NOMO-1 treated with DMSO at 0.1 percent for 48 hours (cell line): ENCODE data around the gene CTSE.
A peak's percentile ranks its signal among the peaks of the same experiment; 100 is the strongest.

Experiments
- DNase-seq: peaks from one replicate; lab custom pipeline; 2025; ENCODE audit not compliant: unreplicated experiment; lab: John Stamatoyannopoulos, UW

CTSE gene

DNA sequence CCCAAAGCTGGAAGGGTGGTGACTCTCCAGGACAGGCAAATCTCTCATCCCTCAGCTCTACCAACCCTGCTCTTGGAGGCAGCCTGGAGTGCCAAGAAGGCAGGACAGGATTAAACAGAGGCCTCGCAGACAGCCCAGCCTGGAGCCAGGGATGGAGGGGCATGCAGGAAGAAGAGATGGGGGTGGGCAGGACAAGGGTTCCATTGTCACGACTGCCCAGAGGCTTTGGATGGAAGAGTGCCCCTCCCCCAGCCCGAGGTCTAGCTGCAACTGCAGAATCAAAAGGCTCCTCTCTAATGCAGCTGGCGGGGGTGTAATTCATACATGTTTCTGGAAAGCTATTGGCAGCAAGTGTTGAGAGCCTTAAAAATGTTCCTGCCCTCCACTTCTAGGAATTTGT lies 29.3 kb downstream of the CTSE start:
- DNase-seq, result no peak

DNA sequence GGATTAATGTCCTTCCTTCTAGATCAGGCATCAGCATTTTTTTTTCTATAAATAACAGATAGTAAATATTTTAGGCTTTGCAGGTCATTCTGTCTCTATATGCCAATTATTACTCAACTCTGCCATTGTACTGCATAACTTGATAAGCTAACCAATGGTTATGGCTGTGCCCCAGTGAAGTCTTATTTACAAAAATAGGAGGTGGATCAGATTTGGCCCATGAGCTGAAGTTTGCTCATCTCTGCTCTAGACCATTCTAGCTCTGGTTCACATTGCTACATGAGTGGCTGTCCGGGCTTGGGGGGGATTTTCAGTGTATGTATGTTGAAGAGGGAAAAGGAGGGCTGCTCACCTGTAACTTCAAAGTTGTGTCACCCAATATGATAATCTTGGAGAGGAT lies 30.6 kb downstream of the CTSE start:
- DNase-seq, result no peak

DNA sequence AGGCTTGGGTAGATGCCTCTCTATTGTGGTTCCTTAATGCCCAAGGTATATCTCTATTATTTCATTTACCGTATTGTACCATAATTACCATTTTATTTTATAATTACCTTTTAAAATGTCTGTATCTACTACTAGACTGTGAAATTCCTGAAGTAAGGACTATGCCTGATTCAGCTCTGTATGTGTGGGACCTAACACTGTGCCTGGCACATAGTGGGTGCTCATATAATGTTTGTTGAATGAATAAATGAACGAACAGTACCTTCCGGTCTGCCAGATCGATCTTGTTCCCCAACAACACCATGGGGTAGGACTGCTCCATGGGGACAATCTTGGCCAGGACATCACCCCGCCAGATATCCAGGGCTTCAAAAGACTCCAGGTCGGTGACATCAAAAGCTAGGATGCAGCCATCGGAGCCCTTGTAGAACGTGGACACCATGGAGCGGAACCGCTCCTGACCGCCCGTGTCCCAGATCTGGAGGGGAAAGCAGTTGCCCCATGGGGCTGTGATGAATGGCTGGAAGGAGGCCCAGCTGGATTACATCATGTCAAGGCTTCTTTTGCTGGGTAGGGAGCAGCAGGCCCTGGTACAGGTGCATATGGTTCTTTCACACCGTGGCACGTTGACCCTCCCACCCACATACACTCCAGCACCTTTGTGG lies 31.3 kb downstream of the CTSE start:
- DNase-seq, result no peak

DNA sequence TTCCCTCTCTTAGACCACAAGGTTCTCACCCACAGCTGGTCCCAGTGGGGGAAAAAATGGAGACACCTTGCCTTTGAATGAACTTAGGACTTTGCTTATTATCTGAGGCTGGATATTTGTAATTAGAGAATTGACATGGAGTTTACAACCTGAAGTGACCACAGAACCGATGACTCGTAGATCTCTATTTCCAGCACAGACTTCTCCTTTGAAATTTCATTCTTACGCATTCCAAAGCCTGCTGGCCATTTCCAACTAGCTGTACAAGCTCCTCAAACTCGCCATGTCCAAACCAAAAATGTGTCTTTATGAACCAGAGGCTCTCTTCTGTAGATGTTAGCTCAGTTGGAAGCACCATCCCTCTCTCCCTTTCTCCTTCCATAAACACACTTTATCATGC lies 32.5 kb downstream of the CTSE start:
- DNase-seq, result no peak

DNA sequence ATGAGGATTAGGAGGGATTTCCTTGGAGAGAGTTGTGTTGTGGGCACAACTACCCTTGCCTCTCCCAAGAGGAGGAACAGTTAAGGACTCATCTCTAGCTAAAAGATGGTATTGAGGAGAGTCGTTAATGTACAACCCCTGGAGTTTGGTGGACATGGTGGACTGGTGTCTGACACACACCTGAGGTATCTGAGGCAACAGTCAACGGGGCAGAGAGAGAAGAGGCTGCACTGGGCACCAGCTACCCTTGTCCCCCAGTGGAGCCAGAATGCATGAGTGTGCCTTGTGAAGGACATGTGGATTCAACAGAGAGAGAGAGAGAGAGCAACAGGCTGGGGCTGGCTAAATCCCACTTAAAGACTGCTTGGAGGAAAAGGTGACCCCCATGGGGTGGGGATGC lies 33.5 kb downstream of the CTSE start:
- DNase-seq, result no peak

DNA sequence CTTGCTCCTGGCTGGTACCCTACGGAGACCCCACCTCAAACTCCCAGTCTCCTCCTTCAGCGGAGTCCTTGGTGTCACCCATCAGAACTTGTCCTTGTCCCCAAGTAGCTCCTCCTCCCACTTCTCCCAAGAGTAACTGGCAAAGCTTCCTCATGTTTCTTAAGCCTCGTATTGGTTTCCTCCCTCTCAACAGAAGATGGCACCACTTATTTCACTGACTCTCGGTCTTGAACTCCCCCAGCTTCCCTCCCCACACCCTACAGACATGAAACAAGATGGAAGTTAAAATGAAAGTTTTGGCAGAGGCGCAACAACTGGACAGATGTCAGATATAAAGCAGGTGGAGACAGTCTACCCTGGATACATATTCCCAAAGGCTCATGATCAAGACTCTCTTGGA lies 33.9 kb downstream of the CTSE start:
- DNase-seq, result no peak

DNA sequence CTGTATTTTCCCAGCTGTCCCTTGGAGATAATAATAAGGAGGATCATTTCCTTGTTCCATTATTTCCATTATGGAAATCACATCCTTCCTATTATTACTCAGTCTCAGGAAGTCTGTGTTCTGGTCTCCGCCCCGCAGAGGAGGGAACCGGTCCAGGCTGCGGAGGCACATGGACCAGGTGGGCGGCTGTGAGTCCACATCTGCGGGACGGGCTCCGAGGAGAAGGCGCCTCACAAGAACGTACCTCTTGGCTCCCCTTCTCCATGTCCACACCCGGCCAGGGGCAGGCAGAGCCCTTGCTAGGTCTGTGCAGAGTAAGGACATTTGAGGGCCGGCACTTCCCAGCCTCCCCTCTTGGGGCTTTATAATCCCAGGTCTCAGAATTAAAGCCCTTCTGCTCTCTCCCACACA lies 35.1 kb downstream of the CTSE start:
- DNase-seq, result no peak

DNA sequence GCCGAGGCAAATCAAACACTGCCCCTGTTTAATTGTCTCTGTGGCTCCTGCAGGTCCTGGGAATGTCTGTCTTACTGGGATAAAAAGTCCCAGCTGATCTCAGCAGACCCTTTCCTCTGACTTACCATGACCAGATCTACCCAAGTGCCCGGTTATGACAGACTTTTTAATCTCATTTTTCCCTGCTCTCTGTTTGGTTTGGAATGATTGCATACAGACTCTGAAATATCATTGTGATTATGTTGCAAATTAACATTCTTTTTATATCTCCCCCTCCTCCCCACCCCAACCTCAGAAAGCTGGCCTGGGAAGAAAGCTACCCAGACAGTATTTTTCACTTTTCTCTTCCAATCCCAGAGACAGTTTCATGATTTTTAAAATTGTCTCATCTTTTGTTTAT lies 36.8 kb downstream of the CTSE start:
- no peak for DNase-seq

DNA sequence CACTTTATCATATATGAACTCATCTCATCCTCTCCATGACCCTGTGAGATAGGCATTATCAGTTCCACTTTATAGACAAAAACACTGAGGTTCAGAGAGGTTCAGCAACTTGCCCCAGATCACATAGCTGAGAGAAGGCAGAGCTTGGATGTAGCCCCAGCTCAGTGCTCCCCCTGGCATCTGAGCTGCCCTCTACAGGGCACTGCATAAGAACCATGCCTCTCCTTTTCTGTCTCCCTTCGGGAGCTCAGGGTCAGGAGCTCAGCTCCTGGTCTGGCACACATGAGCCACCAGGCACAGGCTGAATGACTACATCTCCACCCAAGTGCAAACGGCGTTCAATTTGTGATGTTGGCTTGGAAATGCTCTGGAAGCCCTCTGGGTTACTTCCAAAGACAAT lies 37.4 kb downstream of the CTSE start:
- no peak for DNase-seq

DNA sequence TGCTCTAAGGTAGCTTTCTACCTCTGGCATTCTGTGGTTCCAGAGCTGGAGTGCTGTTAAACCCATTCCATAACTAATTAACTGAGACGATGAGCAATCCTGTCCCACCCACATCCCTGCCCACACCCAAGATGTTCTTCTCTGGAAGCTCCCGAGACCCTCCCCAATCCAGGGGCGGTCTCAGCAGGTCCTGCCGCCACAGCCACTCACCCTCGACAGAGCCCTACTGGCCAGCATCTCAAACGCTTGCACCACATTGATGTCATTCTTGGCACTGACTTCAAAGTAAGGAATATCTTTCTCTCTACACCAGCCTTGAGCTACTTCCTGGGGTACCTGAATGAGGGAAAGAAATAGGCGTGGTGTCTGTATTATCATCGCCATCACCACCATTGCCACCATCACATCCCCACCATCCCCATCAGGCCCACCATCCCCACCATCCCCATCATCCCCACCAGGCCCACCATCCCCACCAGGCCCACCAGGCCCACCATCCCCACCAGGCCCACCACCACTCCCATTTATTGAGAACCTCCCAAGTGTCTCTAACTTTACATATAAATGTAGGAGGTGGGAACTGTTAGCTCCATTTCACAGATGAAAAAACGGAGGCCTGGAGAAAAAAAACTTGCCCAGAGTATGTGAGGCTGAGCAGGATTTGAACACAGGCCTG lies 38.2 kb downstream of the CTSE start:
- DNase-seq, result no peak

DNA sequence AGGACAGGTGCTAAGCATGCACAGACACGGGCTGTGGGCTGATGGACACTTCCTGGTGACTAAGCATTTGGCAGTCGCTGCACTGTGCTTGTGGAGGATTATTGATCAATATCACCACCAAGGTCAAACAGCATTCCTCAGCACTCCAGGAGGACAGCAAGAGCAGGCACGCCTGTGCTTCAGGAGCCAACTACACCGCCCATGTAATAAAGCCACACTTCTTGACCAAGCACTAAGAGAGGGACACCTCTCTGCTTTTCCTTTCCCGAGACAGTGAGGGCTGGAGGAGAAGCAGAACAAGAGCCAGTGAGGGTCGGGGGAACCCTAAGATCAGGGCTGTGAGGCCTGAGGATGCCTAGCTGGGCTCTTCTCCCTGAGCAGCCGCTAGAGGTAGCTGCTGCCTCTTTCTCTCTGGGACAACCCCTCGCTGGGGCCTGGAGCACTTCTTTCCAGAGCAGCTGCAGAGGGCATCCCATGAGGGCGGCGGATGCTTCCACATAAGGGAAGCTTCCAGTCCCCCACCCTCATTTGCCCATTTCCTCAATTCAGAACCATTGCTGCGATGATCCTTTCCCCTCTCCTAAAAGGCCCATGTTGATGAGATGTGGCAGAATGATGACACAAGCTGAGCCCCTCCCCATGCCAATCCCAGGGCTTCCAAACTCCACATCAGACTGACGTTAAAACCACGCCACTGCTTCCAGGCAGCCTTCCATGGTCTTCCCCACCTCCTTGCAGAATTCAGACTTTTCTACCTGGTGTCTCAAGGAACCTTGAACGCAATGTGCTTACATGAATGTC lies 39.6 kb downstream of the CTSE start:
- DNase-seq, result peak; percentile 11

DNA sequence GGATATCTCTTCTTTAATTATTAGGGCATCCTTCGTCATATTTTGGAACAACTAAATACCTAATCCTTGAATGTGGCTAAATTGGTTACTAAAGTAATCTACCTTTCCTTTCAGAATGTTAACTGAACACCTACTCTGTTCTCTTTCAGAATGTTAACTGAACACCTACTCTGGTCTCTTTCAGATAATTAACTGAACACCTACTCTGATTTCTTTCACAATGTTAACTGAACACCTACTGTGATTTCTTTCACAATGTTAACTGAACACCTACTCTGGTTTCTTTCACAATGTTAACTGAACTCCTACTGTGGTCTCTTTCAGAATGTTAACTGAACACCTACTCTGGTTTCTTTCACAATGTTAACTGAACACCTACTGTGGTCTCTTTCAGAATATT lies 42.4 kb downstream of the CTSE start:
- no peak for DNase-seq

DNA sequence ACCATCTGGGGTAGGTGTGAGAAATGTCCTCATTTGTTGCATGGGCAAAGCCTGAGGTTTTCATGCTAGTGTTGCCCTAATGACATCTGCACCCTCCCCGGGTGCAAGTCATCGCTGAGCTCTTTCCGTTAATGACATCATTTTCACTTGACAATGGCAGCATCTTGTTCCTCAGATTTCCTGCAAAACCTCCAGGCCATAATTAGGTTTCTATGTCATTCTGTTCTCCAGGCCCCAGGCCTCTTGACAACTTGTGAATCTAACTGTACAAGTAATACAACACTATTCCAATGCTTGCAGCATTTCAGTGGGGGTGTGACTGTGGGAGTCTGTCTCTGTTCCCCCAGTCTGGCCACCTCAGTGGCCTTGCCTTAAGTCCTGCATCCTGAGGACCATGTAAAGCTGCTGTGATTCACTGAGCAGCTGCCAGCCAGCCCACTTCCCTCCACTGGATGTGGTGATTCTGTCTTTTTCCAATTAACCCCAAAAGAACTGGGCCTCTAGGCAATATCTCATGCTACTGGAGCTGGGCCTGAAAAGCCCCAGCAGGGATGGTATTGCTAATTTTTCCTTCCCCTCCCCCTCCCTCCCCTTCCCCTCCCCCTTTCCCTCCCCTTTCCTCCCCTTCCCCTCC lies 43.3 kb downstream of the CTSE start:
- DNase-seq, result no peak

DNA sequence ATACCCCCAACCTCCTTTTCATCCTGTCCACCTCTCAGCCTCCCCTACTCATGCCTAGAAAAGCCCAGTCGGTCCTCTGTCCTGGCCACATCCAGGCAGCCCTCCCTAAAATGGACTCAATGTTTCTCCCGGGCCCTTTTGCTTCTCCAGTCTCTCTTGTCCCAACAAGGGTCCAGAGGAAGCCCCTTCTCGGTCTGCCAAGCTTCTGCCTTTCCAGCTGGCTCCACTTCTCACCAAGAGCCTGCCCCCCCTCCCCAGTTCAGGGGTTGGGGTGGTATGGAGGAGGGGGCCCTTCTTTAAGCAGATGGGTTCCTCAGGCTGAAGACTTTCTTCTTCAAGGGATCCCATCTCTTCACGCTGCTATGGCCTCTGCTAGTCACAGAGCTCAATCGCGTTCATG lies 44.4 kb downstream of the CTSE start:
- no peak for DNase-seq

DNA sequence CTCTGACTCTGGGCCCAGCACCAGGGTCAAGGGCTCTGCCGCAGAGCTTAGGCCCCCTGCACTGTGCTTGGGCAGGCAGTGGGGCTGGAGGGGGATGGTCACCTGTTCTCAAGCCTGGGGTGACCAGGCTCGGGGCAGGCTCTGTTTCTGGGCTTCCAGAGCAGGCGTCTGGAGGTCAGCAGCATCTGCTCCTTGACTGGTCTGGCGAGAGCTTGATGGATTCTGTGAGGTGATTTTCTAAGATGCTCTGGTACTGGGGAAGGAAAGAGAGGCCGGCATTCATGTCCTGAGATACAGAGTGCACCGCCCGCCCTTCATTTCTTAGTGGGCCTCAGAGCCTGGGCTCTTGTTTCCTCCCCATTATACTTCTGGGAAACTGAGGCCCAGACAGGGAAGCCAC lies 45.0 kb downstream of the CTSE start:
- no peak for DNase-seq

DNA sequence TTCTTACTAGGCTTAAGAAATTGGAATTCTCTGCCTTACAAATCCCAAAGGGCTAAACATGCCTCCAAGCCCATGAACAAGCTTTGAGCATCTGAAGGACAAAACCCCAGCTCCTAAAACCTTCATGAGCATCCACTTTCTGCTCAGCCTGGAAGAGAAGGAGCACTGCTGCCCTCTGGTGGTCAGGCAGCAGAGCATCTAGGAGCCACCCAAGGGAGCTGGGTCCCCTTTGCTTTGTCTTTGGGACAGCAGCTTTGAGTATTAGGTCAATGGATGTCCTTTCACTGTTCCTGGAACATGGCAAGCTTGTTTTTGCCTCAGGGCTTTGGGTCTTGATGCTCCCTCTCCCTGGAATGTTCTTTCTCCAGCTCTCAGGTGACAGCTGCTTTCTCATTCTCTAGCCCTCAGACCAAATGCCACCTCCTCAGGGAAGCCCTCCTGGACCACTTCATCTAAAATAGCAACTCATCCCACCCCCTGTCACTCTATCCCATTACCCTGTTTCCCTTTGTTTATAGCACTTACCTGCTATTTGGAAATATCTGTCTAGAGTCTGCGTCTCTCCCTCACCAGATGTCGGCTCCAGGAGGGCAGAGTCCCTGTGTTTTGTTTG lies 46.2 kb downstream of the CTSE start:
- peak; percentile 67 for DNase-seq

DNA sequence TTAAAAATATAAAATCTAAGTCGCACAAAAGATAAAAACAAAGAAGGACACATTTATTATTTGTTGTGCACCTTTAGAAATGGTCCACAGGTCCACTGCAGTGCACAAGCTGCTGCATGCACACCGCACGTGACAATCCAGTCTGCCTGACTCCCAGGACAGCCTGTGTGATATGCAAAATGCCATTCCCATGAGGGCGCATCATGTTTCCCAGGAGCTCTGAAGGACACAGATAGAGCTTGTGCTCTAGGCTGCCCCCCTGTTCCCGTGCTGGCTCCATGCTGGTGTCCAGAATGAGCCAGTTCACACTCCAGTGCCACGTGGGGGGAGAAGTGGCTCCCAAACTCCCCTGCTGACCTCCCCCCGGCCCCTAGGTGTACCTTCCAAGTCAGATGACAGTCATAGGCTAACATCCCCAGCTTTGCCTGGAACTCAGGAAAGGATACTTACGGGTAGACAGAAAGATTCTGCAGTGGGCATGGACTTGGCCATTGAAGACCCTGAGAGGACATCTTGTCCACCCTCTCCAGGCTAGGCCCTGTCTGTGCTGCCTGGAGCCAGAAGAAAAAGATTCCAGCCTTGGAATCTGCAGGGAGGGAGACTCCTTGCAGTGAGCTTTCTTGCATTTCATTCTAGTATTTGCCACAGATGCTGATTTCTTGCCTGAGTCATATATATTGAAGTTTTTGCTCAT lies 46.8 kb downstream of the CTSE start:
- no peak for DNase-seq

DNA sequence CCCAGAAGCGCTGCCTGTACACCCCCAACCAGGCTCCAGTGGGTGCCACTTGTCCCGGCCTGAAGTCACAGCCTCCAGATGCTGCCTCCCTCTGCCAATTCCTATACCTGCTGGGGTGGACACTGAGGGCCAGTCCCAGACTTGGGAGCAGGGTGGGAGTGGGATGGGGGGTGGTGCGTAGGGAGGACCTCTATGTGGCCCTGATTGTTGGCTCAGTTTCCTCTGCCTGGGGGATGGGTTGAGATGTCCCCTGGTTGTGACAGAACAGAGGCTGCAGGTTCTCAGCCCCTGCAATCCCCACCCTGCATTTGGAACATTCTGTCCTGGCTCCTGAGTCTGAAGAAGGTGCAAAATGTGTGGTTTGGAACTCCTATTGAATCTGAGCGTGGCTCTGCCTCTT lies 47.7 kb downstream of the CTSE start:
- no peak for DNase-seq

DNA sequence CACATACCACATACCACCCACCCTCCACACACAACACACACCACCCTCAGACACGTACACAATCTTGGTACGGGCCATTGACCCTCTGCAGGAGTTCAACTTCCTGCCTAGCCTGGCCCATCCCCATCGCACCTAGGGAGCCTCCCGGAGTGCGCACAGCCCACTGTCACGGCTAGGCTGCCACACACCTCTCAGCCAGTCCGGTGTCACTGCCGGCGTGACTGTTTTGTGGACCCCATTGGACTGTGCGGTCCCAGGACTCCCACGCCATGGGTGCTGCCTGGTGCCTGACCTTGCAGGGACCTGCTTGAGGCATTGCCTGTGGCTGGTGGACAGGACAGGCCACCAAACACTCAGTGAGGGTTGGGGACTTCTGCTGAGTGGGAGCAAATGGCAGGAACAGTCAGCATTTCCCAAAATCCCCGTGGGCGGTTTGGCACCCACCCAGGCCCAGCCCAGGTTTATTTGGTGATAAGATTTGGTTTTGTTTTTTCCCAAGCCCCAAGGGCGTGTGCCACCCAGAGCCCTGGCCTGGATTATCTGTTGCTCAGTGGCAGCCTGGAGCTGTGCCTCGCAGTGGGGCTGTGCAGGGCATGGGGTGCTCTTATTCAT lies 48.2 kb downstream of the CTSE start:
- no peak for DNase-seq

DNA sequence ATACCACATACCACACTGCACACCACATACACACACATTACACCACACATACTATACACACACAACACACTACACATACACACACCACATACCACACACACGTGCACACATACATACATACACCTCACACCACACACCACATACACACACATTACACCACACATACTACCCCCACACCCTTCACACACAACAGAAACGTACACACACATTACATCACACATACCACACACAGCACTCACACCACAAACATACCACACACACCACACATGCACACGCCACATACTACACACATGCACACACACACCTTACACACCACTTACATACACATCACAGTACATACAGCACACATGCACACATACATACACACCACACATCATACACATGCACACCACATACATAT lies 49.0 kb downstream of the CTSE start:
- no peak for DNase-seq
